ENCODE data around the gene ZNF366. TPM values are rescaled to one million over a fixed set of nuclear protein-coding genes. Genes with fewer than 3 reads are reported as not detected.
A peak's percentile ranks its signal among the peaks of the same experiment; 100 is the strongest.

The ZNF366 gene
- total RNA-seq, 1 donor from 2014 or later: 3.1 TPM

- no peak for DNase-seq (ENCODE audit: low spot score)
Measured at GRCh38 chr5:72465601-72466563, 41.3 kb downstream of the ZNF366 start.

GRCh38 chr5:72465066-72465465 lies 42.1 kb downstream of the ZNF366 start:
- DNase-seq (ENCODE audit: low spot score): no peak

GRCh38 chr5:72464071-72464470 lies 43.1 kb downstream of the ZNF366 start:
- no peak for DNase-seq (ENCODE audit: low spot score)

- DNase-seq (ENCODE audit: low spot score): no peak
Measured at GRCh38 chr5:72463449-72464052, 43.7 kb downstream of the ZNF366 start.

- no peak for DNase-seq (ENCODE audit: low spot score)
Measured at GRCh38 chr5:72460413-72460812, 46.8 kb downstream of the ZNF366 start.

GRCh38 chr5:72459913-72460312 lies 47.3 kb downstream of the ZNF366 start:
- DNase-seq (ENCODE audit: low spot score): no peak

- DNase-seq (ENCODE audit: low spot score): no peak
Measured at GRCh38 chr5:72459089-72459661, 48.0 kb downstream of the ZNF366 start.

- DNase-seq (ENCODE audit: low spot score): no peak
Measured at GRCh38 chr5:72458407-72458806, 48.8 kb downstream of the ZNF366 start.

GRCh38 chr5:72457491-72457890 lies 49.7 kb downstream of the ZNF366 start:
- no peak for DNase-seq (ENCODE audit: low spot score)

GRCh38 chr5:72456391-72457074 lies 50.7 kb downstream of the ZNF366 start:
- no peak for DNase-seq (ENCODE audit: low spot score)

- DNase-seq (ENCODE audit: low spot score): no peak
Measured at GRCh38 chr5:72455476-72455875, 51.7 kb downstream of the ZNF366 start.

- DNase-seq (ENCODE audit: low spot score): no peak
Measured at GRCh38 chr5:72454996-72455395, 52.2 kb downstream of the ZNF366 start.

- DNase-seq (ENCODE audit: low spot score): no peak
Measured at GRCh38 chr5:72453246-72453775, 53.9 kb downstream of the ZNF366 start.

- peak; percentile 83 for DNase-seq (ENCODE audit: low spot score)
Measured at GRCh38 chr5:72452515-72453245, 54.5 kb downstream of the ZNF366 start.

GRCh38 chr5:72451741-72452505 lies 55.3 kb downstream of the ZNF366 start:
- DNase-seq (ENCODE audit: low spot score): peak; percentile 59

- DNase-seq (ENCODE audit: low spot score): no peak
Measured at GRCh38 chr5:72448368-72448767, 58.8 kb downstream of the ZNF366 start.

GRCh38 chr5:72447751-72448150 lies 59.5 kb downstream of the ZNF366 start:
- no peak for DNase-seq (ENCODE audit: low spot score)

- no peak for DNase-seq (ENCODE audit: low spot score)
Measured at GRCh38 chr5:72445969-72446368, 61.2 kb downstream of the ZNF366 start.

GRCh38 chr5:72443883-72444282 lies 63.3 kb downstream of the ZNF366 start:
- no peak for DNase-seq (ENCODE audit: low spot score)

- no peak for DNase-seq (ENCODE audit: low spot score)
Measured at GRCh38 chr5:72441862-72442540, 65.2 kb downstream of the ZNF366 start.

Measured in mucosa of gallbladder (tissue), 1 donor.